ENCODE measurements around the gene DENND1A. TPM values are rescaled to one million over a fixed set of nuclear protein-coding genes. Genes with fewer than 3 reads are reported as not detected.

DENND1A gene
- total RNA-seq, 4 donors from 2014 or later = 37.1 to 55.3 (median 50.0) TPM

DNA sequence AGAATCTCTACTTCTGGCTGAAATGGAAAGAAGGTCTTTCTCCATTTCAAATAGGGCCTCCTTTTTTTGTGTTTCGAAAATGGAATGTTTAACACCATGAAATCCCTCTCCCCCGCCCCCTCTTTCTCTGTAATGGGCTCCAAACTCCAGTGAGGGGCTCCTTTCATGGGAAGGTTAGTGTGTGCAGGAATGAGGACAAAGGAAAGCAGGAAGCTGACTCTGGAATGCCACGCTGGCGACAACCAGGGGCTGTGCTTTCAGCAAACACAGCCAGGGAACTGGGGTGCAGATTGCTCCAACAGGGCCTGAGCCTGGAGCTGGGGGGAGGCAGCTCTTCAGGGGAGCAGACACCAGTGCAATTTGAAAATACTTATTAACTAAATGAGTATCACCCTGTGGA lies 491.1 kb downstream of the DENND1A start:
- Histone ChIP-seq H3K27me3 (no peaks in the 10 kb centered on the region), H3K4me3 (no peak overlapping the region), H3K9me3 (no peaks in the 10 kb centered on the region), H3K36me3 (peaks cover 0 to 50% (median 0%) of the 10 kb centered on the region in 3 donors), H3K27ac (no peak overlapping the region), H3K4me1 (no peaks in the 10 kb centered on the region)
- DNase-seq = peak in 1 of 3 donors; percentile 8
- TF ChIP-seq, protein P1, sequence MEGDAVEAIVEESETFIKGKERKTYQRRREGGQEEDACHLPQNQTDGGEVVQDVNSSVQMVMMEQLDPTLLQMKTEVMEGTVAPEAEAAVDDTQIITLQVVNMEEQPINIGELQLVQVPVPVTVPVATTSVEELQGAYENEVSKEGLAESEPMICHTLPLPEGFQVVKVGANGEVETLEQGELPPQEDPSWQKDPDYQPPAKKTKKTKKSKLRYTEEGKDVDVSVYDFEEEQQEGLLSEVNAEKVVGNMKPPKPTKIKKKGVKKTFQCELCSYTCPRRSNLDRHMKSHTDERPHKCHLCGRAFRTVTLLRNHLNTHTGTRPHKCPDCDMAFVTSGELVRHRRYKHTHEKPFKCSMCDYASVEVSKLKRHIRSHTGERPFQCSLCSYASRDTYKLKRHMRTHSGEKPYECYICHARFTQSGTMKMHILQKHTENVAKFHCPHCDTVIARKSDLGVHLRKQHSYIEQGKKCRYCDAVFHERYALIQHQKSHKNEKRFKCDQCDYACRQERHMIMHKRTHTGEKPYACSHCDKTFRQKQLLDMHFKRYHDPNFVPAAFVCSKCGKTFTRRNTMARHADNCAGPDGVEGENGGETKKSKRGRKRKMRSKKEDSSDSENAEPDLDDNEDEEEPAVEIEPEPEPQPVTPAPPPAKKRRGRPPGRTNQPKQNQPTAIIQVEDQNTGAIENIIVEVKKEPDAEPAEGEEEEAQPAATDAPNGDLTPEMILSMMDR (IDR thresholded peaks at IDR 0.05) = no peak
- TF ChIP-seq POLR2A (IDR thresholded peaks at IDR 0.05) = no peak

GRCh38 chr9:123438321-123438720 lies 491.6 kb downstream of the DENND1A start:
- Histone ChIP-seq H3K4me1 (no peaks in the 10 kb centered on the region), H3K9me3 (no peaks in the 10 kb centered on the region), H3K27me3 (no peaks in the 10 kb centered on the region), H3K27ac (no peak overlapping the region), H3K4me3 (no peak overlapping the region), H3K36me3 (peaks cover 0 to 49% (median 0%) of the 10 kb centered on the region in 3 donors)
- TF ChIP-seq POLR2A (IDR thresholded peaks at IDR 0.05) = no peak
- TF ChIP-seq, protein P1 (IDR thresholded peaks at IDR 0.05) = no peak
- peak in 1 of 3 donors; percentile 4 for DNase-seq

DNA sequence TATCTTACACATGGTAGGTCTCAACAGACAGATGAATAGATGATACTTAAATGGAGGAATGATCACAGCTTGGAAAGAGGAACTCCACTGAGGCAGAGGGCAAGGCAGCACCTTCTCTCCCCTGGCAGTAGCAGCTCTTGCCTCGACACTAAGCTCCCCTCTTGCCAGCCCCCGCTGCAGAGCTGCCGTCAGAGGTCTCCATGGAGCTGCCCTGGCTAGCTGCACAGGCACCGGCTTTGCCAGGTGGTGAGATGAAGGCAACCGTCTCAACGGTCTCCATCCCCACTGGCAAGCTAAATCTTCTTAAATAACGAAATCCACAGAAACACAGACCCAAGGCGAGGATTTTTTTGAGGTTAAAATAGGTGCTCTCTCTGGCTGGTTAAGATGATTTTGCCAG lies 492.7 kb downstream of the DENND1A start:
- no peaks in the 10 kb centered on the region for H3K9me3 ChIP-seq
- H3K27ac ChIP-seq = no peak overlapping the region
- no peaks in the 10 kb centered on the region for H3K27me3 ChIP-seq
- TF ChIP-seq POLR2A (IDR thresholded peaks at IDR 0.05) = no peak
- TF ChIP-seq, protein P1 (IDR thresholded peaks at IDR 0.05) = no peak
- peaks cover 0 to 55% (median 0%) of the 10 kb centered on the region in 3 donors for H3K36me3 ChIP-seq
- peak in 1 of 3 donors; percentile 24 for DNase-seq
- H3K4me1 ChIP-seq = no peaks in the 10 kb centered on the region
- H3K4me3 ChIP-seq = no peak overlapping the region

- Histone ChIP-seq H3K36me3 (peaks cover 0 to 53% (median 0%) of the 10 kb centered on the region in 3 donors), H3K4me3 (no peak overlapping the region), H3K27me3 (no peaks in the 10 kb centered on the region), H3K27ac (no peak overlapping the region), H3K4me1 (no peaks in the 10 kb centered on the region), H3K9me3 (no peaks in the 10 kb centered on the region)
- no peak for DNase-seq
- TF ChIP-seq POLR2A (IDR thresholded peaks at IDR 0.05) = no peak
- TF ChIP-seq, protein P1 (IDR thresholded peaks at IDR 0.05) = no peak
These were observed 494.5 kb downstream of the DENND1A start for GRCh38 chr9:123435471-123435870.

GRCh38 chr9:123434619-123435240 lies 495.2 kb downstream of the DENND1A start:
- Histone ChIP-seq H3K4me3 (no peak overlapping the region), H3K9me3 (no peaks in the 10 kb centered on the region), H3K27ac (no peak overlapping the region), H3K36me3 (peaks cover 0 to 47% (median 0%) of the 10 kb centered on the region in 3 donors), H3K4me1 (no peaks in the 10 kb centered on the region), H3K27me3 (no peaks in the 10 kb centered on the region)
- TF ChIP-seq POLR2A (IDR thresholded peaks at IDR 0.05) = no peak
- TF ChIP-seq, protein P1 (IDR thresholded peaks at IDR 0.05) = no peak
- peak in 1 of 3 donors; percentile 36 for DNase-seq
